Osteoblast (primary cell): Measurements from ENCODE around the gene WDFY4. TPM values are rescaled to one million over a fixed set of nuclear protein-coding genes. Genes with fewer than 3 reads are reported as not detected.

Experiments used
- DNase-seq: peaks from one replicate; pipeline ENCODE4 v3.0.0; 2011; ENCODE audit warnings: low spot score, mixed read lengths; ENCODE audit not compliant: insufficient read length; ENCODE audit errors: missing footprints
- H2AFZ ChIP-seq: 2 replicates; pipeline ENCODE4 v1.6.0; 2011; ENCODE audit warnings: mild to moderate bottlenecking, low read length
- H3K27ac ChIP-seq: 2 replicates; pipeline ENCODE4 v1.5.1; 2011; ENCODE audit warnings: mild to moderate bottlenecking, low read depth, low read length, moderate library complexity
- H3K27me3 ChIP-seq: 2 replicates; pipeline ENCODE4 v1.6.0; 2012; ENCODE audit warnings: mild to moderate bottlenecking, control low read depth, inconsistent platforms, low read length, moderate library complexity; ENCODE audit not compliant: insufficient read depth
- H3K36me3 ChIP-seq: 2 replicates; pipeline ENCODE4 v1.5.1; 2011; ENCODE audit warnings: mild to moderate bottlenecking, low read length, control low read depth, moderate library complexity; ENCODE audit not compliant: insufficient read depth
- H3K4me1 ChIP-seq: 2 replicates; pipeline ENCODE4 v1.5.1; 2011; ENCODE audit warnings: mild to moderate bottlenecking, low read length, control low read depth, moderate library complexity; ENCODE audit not compliant: insufficient read depth
- H3K4me2 ChIP-seq: 2 replicates; pipeline ENCODE4 v1.6.0; 2011; ENCODE audit warnings: mild to moderate bottlenecking, low read length; ENCODE audit not compliant: insufficient read depth
- H3K4me3 ChIP-seq: fragments of 200-600 bp; sonication (generic); 3 replicates; pipeline ENCODE4 v1.5.1; 2012; ENCODE audit warnings: mild to moderate bottlenecking, low read length, inconsistent platforms; ENCODE audit not compliant: insufficient read depth
- H3K79me2 ChIP-seq: 2 replicates; pipeline ENCODE4 v1.6.0; 2012; ENCODE audit warnings: mild to moderate bottlenecking, low read length, control low read depth, inconsistent platforms; ENCODE audit not compliant: insufficient read depth
- H3K9me3 ChIP-seq: 2 replicates; pipeline ENCODE4 v1.5.1; 2011; ENCODE audit warnings: low read depth, low read length, control low read depth
- H4K20me1 ChIP-seq: 2 replicates; pipeline ENCODE4 v1.6.0; 2012; ENCODE audit warnings: mild to moderate bottlenecking, low read length, control low read depth; ENCODE audit not compliant: insufficient read depth
- total RNA-seq: library from RNA; depleted of rRNA; stranded (reverse); fragments of >200 nt; gene quantifications from 2 replicates; pipeline ENCODE4 v1.2.3, GENCODE V29; 2012
- TF ChIP-seq, protein P1 (sequence below): IDR thresholded peaks from 2 replicates; pipeline ENCODE4 v1.5.1; 2011; ENCODE audit warnings: mild to moderate bottlenecking, low read depth, low read length, moderate library complexity; ENCODE audit errors: extremely low read depth

WDFY4 gene
- total RNA-seq, 1 donor, result 0.36 TPM

DNA sequence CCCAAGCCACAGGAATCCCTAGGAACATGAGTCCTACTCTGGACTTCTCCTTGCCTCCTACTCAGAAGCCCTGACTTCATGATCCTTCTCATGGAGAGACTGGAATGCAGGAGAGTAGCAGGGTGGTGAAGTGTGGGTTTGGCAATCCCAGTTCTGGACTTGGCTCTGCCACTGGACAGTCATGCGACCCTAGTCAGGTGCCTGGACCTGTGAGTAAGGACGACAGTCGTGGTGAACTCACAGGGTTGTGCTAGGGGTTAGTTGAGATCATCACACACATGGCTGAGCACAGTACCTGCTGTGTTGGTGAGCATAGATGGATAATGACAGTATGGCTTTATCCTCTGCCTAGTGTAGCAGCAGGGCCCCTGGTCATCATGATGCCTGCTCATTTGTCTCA is 137.0 kb downstream of the WDFY4 start:
- TF ChIP-seq, protein P1, sequence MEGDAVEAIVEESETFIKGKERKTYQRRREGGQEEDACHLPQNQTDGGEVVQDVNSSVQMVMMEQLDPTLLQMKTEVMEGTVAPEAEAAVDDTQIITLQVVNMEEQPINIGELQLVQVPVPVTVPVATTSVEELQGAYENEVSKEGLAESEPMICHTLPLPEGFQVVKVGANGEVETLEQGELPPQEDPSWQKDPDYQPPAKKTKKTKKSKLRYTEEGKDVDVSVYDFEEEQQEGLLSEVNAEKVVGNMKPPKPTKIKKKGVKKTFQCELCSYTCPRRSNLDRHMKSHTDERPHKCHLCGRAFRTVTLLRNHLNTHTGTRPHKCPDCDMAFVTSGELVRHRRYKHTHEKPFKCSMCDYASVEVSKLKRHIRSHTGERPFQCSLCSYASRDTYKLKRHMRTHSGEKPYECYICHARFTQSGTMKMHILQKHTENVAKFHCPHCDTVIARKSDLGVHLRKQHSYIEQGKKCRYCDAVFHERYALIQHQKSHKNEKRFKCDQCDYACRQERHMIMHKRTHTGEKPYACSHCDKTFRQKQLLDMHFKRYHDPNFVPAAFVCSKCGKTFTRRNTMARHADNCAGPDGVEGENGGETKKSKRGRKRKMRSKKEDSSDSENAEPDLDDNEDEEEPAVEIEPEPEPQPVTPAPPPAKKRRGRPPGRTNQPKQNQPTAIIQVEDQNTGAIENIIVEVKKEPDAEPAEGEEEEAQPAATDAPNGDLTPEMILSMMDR, result no peak
- Histone ChIP-seq H3K27ac (no peak overlapping the region), H3K4me2 (no peak overlapping the region), H3K36me3 (no peaks in the 10 kb centered on the region), H3K27me3 (peaks cover 11% of the 10 kb centered on the region), H3K4me1 (no peaks in the 10 kb centered on the region), H3K79me2 (no peaks in the 10 kb centered on the region), H4K20me1 (no peaks in the 10 kb centered on the region), H2AFZ (no peak overlapping the region), H3K4me3 (no peak overlapping the region), H3K9me3 (no peaks in the 10 kb centered on the region)
- no peak for DNase-seq

DNA sequence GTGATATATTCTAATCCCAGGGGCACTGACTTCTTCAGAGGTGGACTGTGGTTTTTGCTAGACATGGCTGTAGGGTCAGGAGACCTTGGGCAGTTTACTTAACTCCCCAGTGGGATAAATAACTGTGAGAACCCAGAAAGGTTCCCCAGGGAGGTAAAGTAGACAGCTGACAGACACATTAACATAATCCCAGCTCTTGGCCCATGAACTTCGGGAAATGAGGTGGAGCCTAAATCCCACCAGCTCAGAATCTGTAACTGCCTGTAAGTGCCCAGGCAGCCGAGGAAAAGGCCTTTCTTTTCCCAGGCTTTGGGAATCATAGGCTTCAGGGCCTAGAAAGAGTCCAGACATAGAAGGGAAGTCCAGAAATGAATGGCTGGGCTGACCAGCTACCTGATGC is 149.0 kb downstream of the WDFY4 start:
- TF ChIP-seq, protein P1, result no peak
- DNase-seq, result no peak
- H4K20me1 ChIP-seq, result no peaks in the 10 kb centered on the region
- no peak overlapping the region for H3K27ac ChIP-seq
- no peaks in the 10 kb centered on the region for H3K4me1 ChIP-seq
- no peak overlapping the region for H2AFZ ChIP-seq
- no peaks in the 10 kb centered on the region for H3K79me2 ChIP-seq
- peaks cover 5% of the 10 kb centered on the region for H3K27me3 ChIP-seq
- no peaks in the 10 kb centered on the region for H3K36me3 ChIP-seq
- no peak overlapping the region for H3K4me2 ChIP-seq
- no peaks in the 10 kb centered on the region for H3K9me3 ChIP-seq
- H3K4me3 ChIP-seq, result no peak overlapping the region

DNA sequence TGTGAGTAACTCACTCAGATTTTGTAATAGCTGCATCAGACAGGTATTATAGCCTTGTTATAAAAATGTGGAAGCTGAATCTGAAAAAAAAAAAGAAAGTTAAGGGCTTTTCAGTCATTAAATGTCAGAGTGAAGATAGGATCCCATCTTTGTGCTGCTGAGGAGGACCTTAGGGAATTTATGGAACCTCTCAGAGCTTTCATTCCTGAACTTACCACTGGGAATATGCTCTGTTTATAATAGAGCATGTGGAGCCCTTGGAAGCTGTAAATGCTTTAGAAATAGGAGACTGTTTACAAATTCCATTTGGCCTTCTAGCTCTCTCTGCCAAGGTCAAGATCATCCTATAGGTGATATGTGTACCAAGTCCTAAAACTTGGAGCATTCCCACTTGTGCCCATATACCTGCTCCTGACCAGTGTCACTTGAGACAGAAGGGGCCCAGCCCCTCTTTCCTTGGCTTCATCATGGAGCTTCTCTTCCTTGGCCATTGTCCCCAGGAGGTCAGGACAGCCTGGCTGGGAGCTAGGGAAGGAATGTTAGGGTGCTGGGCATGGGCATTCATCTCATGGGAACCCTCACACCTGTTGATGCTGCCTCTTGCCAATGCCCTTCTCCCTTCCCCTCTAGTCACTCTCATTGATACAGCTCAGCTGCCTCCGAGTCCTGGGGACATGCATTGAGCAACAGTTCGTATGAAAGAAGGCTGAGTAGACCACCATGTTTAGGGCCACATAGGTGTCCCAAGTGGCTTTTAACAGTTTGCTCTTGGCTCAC is 149.7 kb downstream of the WDFY4 start:
- Histone ChIP-seq H3K4me1 (no peaks in the 10 kb centered on the region), H3K79me2 (no peaks in the 10 kb centered on the region), H4K20me1 (no peaks in the 10 kb centered on the region), H3K27ac (no peak overlapping the region), H2AFZ (no peak overlapping the region), H3K4me2 (no peak overlapping the region), H3K4me3 (no peak overlapping the region), H3K27me3 (peaks cover 5% of the 10 kb centered on the region), H3K9me3 (no peaks in the 10 kb centered on the region), H3K36me3 (no peaks in the 10 kb centered on the region)
- no peak for DNase-seq
- TF ChIP-seq, protein P1, result no peak

DNA sequence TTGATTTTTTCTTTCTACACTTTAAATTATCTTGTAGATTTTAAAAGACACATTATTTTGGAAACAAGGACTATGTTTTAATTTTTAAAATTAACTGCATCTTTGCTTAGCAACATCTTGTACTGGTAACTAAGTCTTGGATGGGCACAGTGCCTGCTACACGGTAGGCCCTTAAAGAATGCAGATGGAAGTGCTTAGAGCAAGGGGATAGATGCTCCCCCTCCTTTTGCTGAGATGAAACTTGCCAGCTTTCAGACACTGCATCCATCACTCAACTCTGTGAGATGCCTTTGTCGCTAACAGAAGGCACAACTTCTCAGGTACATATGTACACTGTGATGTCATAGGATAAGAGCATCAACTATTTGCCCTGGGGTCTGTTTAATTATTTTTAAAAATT is 151.1 kb downstream of the WDFY4 start:
- no peak overlapping the region for H3K4me2 ChIP-seq
- no peak overlapping the region for H3K4me3 ChIP-seq
- H3K4me1 ChIP-seq, result no peaks in the 10 kb centered on the region
- no peaks in the 10 kb centered on the region for H3K36me3 ChIP-seq
- TF ChIP-seq, protein P1, result no peak
- no peak overlapping the region for H3K27ac ChIP-seq
- no peak overlapping the region for H2AFZ ChIP-seq
- no peaks in the 10 kb centered on the region for H3K79me2 ChIP-seq
- H4K20me1 ChIP-seq, result no peaks in the 10 kb centered on the region
- no peaks in the 10 kb centered on the region for H3K9me3 ChIP-seq
- no peak for DNase-seq
- H3K27me3 ChIP-seq, result peaks cover 9% of the 10 kb centered on the region
